Thyroid gland (tissue), 4 donors: ENCODE data around the gene HEBP1.

Experiments used
- POLR2A ChIP-seq, 2 donors: fragments of 450-650 bp; IDR thresholded peaks; one replicate each; pipeline ENCODE4 v1.6.1; 2017; ENCODE audit warnings: antibody characterized with exemption in 2 of 2, mild to moderate bottlenecking in 2 of 2, moderate library complexity in 1 of 2
- TF ChIP-seq, protein P1 (sequence below), 6 experiments: fragments of 200-600 bp in 3 of 6; fragments of 450-650 bp in 3 of 6; sonication (generic) in 3 of 6; IDR thresholded peaks; one replicate each; pipeline ENCODE4 v1.5.1; 2016 to 2019; ENCODE audit warnings: antibody characterized with exemption in 6 of 6, mild to moderate bottlenecking in 2 of 6, inconsistent platforms in 1 of 6, moderate library complexity in 1 of 6

DNA sequence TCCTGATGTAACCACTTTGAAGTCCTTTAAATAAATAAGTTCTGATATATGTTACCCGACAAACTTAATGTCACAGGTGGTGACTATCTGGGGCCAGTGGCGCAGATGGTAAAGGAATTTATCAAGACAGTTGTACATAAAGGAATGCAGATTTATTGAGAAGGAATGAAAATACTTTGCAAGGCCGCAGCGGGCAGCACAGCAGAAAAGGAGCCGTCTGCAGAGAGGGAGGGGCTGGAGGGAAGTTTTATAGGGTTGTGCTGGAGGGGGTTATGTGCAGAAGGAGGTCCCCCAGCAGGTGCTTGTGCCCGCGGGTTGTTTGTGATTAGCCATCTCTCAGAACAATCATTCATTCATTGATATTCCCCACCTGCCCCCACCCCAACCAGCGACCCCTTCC lies 65.5 kb downstream of the HEBP1 start:
- no peak for TF ChIP-seq POLR2A (IDR thresholded peaks at IDR 0.05)
- TF ChIP-seq, protein P1, sequence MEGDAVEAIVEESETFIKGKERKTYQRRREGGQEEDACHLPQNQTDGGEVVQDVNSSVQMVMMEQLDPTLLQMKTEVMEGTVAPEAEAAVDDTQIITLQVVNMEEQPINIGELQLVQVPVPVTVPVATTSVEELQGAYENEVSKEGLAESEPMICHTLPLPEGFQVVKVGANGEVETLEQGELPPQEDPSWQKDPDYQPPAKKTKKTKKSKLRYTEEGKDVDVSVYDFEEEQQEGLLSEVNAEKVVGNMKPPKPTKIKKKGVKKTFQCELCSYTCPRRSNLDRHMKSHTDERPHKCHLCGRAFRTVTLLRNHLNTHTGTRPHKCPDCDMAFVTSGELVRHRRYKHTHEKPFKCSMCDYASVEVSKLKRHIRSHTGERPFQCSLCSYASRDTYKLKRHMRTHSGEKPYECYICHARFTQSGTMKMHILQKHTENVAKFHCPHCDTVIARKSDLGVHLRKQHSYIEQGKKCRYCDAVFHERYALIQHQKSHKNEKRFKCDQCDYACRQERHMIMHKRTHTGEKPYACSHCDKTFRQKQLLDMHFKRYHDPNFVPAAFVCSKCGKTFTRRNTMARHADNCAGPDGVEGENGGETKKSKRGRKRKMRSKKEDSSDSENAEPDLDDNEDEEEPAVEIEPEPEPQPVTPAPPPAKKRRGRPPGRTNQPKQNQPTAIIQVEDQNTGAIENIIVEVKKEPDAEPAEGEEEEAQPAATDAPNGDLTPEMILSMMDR (IDR thresholded peaks at IDR 0.05) = no peak
